Upper lobe of left lung (tissue), 4 donors: ENCODE data around the gene ADAR.

ENCODE experiments used
- CTCF ChIP-seq, 6 experiments: fragments of 450-650 bp in 4 of 6; fragments of 200-600 bp in 2 of 6; sonication (generic) in 2 of 6; IDR thresholded peaks; one replicate each; pipeline ENCODE4 v1.5.1; 2016 to 2019; ENCODE audit warnings: antibody characterized with exemption in 6 of 6
- POLR2AphosphoS5 ChIP-seq, 2 donors: sonication (generic); formaldehyde crosslinking; IDR thresholded peaks; one replicate each; pipeline ENCODE4 v1.5.1; 2017; ENCODE audit warnings: antibody characterized with exemption in 2 of 2

- TF ChIP-seq CTCF (IDR thresholded peaks at IDR 0.05) (no peak), POLR2AphosphoS5 (IDR thresholded peaks at IDR 0.05) (no peak)
Measured at GRCh38 chr1:154623358-154623757, 15.4 kb upstream of the ADAR start.
